DND-41 (cell line): ENCODE data around the gene PRKCD.

Experiments
- ATAC-seq: fragments of 200-7000 bp; cut with Tn5 transposase; 3 replicates; pipeline ENCODE4 v1.9.1; 2021; ENCODE audit warnings: low read depth; ENCODE audit not compliant: insufficient read depth
- DNase-seq: peaks from one replicate; pipeline ENCODE4 v3.0.0-alpha.2; 2020
- H2AFZ ChIP-seq: 2 replicates; pipeline ENCODE4 v1.6.0; 2012; ENCODE audit warnings: low read depth, low read length
- H3K27ac ChIP-seq: 2 replicates; pipeline ENCODE4 v1.5.1; 2012; ENCODE audit warnings: low read length, inconsistent platforms
- H3K27me3 ChIP-seq: fragments of 200-600 bp; sonication (generic); 2 replicates; pipeline ENCODE4 v1.6.0; 2012; ENCODE audit warnings: low read length, mild to moderate bottlenecking, inconsistent platforms; ENCODE audit not compliant: insufficient read depth, poor library complexity
- H3K36me3 ChIP-seq: 2 replicates; pipeline ENCODE4 v1.5.1; 2012; ENCODE audit warnings: low read length, inconsistent platforms; ENCODE audit not compliant: insufficient read depth
- H3K4me1 ChIP-seq: 2 replicates; pipeline ENCODE4 v1.5.1; 2012; ENCODE audit warnings: mild to moderate bottlenecking, low read length; ENCODE audit not compliant: insufficient read depth
- H3K4me2 ChIP-seq: 2 replicates; pipeline ENCODE4 v1.6.0; 2012; ENCODE audit warnings: mild to moderate bottlenecking, moderate library complexity, low read length, inconsistent platforms; ENCODE audit not compliant: insufficient read depth
- H3K4me3 ChIP-seq, 2 experiments: fragments of 200-600 bp in 1 of 2; shearing (Covaris generic) in 1 of 2; 2 replicates each; pipeline ENCODE4 v1.5.1; 2012 to 2016; ENCODE audit warnings: inconsistent platforms in 2 of 2, low read length in 2 of 2, mild to moderate bottlenecking in 2 of 2, low read depth in 1 of 2, moderate library complexity in 1 of 2
- H3K79me2 ChIP-seq: 2 replicates; pipeline ENCODE4 v1.6.0; 2012; ENCODE audit warnings: low read length, inconsistent platforms; ENCODE audit not compliant: insufficient read depth
- H3K9ac ChIP-seq: 2 replicates; pipeline ENCODE4 v1.6.0; 2012; ENCODE audit warnings: low read depth, mild to moderate bottlenecking, inconsistent platforms, low read length, moderate library complexity
- H3K9me3 ChIP-seq: 2 replicates; pipeline ENCODE4 v1.5.1; 2012; ENCODE audit warnings: low read length, moderate library complexity, mild to moderate bottlenecking, inconsistent platforms; ENCODE audit not compliant: insufficient read depth, severe bottlenecking
- H4K20me1 ChIP-seq: 2 replicates; pipeline ENCODE4 v1.6.0; 2012; ENCODE audit warnings: low read length; ENCODE audit not compliant: insufficient read depth
- EZH2 ChIP-seq: IDR thresholded peaks from 3 replicates; pipeline ENCODE4 v1.6.1; 2012; ENCODE audit warnings: borderline replicate concordance, low read depth, mild to moderate bottlenecking, moderate library complexity, low read length, inconsistent platforms; ENCODE audit not compliant: severe bottlenecking
- TF ChIP-seq, protein P1 (sequence below): IDR thresholded peaks from 2 replicates; pipeline ENCODE4 v1.5.1; 2012; ENCODE audit warnings: borderline replicate concordance, low read length, moderate library complexity, mild to moderate bottlenecking; ENCODE audit not compliant: poor library complexity, severe bottlenecking; ENCODE audit errors: extremely low read depth

PRKCD gene

GRCh38 chr3:53224026-53224425 lies 63.0 kb downstream of the PRKCD start:
- Histone ChIP-seq H3K27me3 (no peaks in the 10 kb centered on the region), H3K4me3 (no peak overlapping the region), H3K9me3 (no peaks in the 10 kb centered on the region), H3K4me2 (no peak overlapping the region), H2AFZ (no peak overlapping the region), H3K36me3 (peaks cover 59% of the 10 kb centered on the region), H3K9ac (no peak overlapping the region), H3K79me2 (no peaks in the 10 kb centered on the region), H4K20me1 (peaks cover 13% of the 10 kb centered on the region), H3K27ac (no peak overlapping the region), H3K4me1 (no peaks in the 10 kb centered on the region)
- DNase-seq (no peak), ATAC-seq (no peak)
- no peak for TF ChIP-seq EZH2
- TF ChIP-seq, protein P1, sequence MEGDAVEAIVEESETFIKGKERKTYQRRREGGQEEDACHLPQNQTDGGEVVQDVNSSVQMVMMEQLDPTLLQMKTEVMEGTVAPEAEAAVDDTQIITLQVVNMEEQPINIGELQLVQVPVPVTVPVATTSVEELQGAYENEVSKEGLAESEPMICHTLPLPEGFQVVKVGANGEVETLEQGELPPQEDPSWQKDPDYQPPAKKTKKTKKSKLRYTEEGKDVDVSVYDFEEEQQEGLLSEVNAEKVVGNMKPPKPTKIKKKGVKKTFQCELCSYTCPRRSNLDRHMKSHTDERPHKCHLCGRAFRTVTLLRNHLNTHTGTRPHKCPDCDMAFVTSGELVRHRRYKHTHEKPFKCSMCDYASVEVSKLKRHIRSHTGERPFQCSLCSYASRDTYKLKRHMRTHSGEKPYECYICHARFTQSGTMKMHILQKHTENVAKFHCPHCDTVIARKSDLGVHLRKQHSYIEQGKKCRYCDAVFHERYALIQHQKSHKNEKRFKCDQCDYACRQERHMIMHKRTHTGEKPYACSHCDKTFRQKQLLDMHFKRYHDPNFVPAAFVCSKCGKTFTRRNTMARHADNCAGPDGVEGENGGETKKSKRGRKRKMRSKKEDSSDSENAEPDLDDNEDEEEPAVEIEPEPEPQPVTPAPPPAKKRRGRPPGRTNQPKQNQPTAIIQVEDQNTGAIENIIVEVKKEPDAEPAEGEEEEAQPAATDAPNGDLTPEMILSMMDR, result no peak

DNA sequence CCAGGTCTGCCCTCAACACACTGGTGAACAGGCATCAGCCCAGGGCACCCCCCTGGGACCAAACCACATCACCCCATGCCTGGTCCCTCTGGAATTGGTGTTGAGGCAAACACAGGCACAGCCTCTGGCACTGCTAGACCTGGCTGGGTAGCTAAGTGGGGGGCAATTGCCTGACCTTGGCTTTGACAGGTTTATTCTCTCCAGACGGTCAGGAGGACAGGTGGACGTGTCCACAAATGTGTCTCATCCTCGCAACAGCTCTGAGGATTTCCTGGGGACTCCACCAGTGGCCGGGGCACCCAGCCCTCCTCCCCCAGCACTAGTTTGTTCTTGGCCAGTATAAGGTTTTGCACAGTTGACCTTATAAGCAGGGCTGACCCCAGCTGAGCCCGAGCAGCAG lies 63.5 kb downstream of the PRKCD start:
- no peak overlapping the region for H3K4me3 ChIP-seq
- no peaks in the 10 kb centered on the region for H3K79me2 ChIP-seq
- H3K27ac ChIP-seq, result no peak overlapping the region
- peaks cover 13% of the 10 kb centered on the region for H4K20me1 ChIP-seq
- no peaks in the 10 kb centered on the region for H3K27me3 ChIP-seq
- no peak for DNase-seq
- no peak overlapping the region for H2AFZ ChIP-seq
- no peak overlapping the region for H3K4me2 ChIP-seq
- TF ChIP-seq, protein P1, result no peak
- TF ChIP-seq EZH2, result no peak
- no peak for ATAC-seq
- peaks cover 64% of the 10 kb centered on the region for H3K36me3 ChIP-seq
- H3K9ac ChIP-seq, result no peak overlapping the region
- no peaks in the 10 kb centered on the region for H3K9me3 ChIP-seq
- H3K4me1 ChIP-seq, result no peaks in the 10 kb centered on the region

DNA sequence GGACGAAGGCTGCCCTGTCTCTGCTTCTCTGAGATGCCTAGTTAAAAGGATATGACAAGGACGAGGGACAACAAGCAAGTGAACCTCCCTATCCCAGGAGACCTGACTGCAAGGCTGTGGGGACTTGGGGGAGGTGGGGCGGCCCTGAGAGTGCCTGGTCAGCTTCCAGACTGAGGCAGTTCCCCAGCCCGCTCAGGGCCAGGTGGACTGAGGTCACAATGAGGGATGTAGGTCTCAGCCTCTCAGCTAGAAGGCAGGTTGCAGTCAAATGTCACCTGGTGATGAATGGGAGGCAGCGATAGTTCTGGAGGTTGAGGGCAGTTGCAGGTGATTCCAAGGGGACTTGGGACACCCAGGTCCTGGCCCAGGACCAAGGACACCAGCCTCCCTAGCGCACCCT lies 64.2 kb downstream of the PRKCD start:
- Histone ChIP-seq H3K27ac (no peak overlapping the region), H3K9me3 (no peaks in the 10 kb centered on the region), H2AFZ (no peak overlapping the region), H3K9ac (no peak overlapping the region), H3K4me1 (no peaks in the 10 kb centered on the region), H3K4me2 (no peak overlapping the region), H3K36me3 (peaks cover 71% of the 10 kb centered on the region), H3K4me3 (no peak overlapping the region), H3K27me3 (no peaks in the 10 kb centered on the region), H4K20me1 (peaks cover 20% of the 10 kb centered on the region), H3K79me2 (no peaks in the 10 kb centered on the region)
- no peak for DNase-seq
- no peak for ATAC-seq
- TF ChIP-seq, protein P1, result no peak
- TF ChIP-seq EZH2, result no peak

- Histone ChIP-seq H3K9me3 (no peaks in the 10 kb centered on the region), H3K27ac (no peak overlapping the region), H3K9ac (no peak overlapping the region), H3K36me3 (peaks cover 75% of the 10 kb centered on the region), H3K4me2 (no peak overlapping the region), H3K4me3 (no peak overlapping the region), H3K4me1 (no peaks in the 10 kb centered on the region), H3K27me3 (no peaks in the 10 kb centered on the region), H2AFZ (no peak overlapping the region), H3K79me2 (no peaks in the 10 kb centered on the region), H4K20me1 (peaks cover 24% of the 10 kb centered on the region)
- TF ChIP-seq, protein P1, result no peak
- no peak for TF ChIP-seq EZH2
- ATAC-seq (no peak), DNase-seq (no peak)
Observed at GRCh38 chr3:53225651-53226050, 64.6 kb downstream of the PRKCD start.
